OCI-LY3 (cell line): ENCODE data around the gene GPR160.

Experiments used
- EZH2phosphoT487 ChIP-seq: fragments of 200-600 bp; shearing (Covaris generic); IDR thresholded peaks from 2 replicates; pipeline ENCODE4 v1.6.1; 2018; ENCODE audit warnings: antibody characterized with exemption, mixed run types, low read depth
- TF ChIP-seq, protein P1 (sequence below): fragments of 200-600, 300-600 bp; sonication (generic); IDR thresholded peaks from 2 replicates; pipeline ENCODE4 v1.5.1; 2014; ENCODE audit warnings: antibody characterized with exemption, low read length, low read depth

DNA sequence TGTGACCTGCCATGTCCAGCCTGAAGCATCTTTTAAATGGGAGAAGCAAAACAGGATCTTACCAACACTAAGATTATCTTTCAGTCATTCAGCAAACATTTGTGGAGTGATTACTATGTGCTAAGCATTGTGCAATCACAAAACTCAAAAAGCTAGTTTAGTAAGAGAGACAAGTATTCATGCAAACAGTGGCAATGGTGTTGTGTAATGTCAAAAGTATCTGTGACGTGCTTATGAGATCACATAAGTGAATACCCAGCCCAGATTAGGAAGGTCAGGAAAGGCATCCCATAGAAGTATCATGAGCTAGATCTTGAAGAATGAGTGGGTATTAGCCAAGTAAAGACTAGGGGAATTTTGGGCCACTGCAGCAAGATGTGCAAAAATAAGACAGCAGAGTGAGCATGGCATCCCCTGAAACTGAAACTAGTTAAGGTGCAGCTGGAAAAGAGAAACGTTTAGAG, 39.1 kb upstream of the GPR160 start:
- TF ChIP-seq, protein P1, sequence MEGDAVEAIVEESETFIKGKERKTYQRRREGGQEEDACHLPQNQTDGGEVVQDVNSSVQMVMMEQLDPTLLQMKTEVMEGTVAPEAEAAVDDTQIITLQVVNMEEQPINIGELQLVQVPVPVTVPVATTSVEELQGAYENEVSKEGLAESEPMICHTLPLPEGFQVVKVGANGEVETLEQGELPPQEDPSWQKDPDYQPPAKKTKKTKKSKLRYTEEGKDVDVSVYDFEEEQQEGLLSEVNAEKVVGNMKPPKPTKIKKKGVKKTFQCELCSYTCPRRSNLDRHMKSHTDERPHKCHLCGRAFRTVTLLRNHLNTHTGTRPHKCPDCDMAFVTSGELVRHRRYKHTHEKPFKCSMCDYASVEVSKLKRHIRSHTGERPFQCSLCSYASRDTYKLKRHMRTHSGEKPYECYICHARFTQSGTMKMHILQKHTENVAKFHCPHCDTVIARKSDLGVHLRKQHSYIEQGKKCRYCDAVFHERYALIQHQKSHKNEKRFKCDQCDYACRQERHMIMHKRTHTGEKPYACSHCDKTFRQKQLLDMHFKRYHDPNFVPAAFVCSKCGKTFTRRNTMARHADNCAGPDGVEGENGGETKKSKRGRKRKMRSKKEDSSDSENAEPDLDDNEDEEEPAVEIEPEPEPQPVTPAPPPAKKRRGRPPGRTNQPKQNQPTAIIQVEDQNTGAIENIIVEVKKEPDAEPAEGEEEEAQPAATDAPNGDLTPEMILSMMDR = no peak
- no peak for TF ChIP-seq EZH2phosphoT487
